Stimulated activated CD4-positive, alpha-beta T cell treated with anti-CD3 and anti-CD28 coated beads, Interleukin-2, amount 100 ng/mL, for 4 hours (primary cell): ENCODE data around the gene PSMA5.
"Not testable (repeated sequence)": the region's sequence is repeated elsewhere in the genome, so short reads cannot be mapped to it uniquely, and the experiment has no call there.

Experiments used
- DNase-seq: peaks from one replicate; pipeline ENCODE4 v3.0.0-alpha.2; 2020; ENCODE audit warnings: low read depth

Gene PSMA5

DNA sequence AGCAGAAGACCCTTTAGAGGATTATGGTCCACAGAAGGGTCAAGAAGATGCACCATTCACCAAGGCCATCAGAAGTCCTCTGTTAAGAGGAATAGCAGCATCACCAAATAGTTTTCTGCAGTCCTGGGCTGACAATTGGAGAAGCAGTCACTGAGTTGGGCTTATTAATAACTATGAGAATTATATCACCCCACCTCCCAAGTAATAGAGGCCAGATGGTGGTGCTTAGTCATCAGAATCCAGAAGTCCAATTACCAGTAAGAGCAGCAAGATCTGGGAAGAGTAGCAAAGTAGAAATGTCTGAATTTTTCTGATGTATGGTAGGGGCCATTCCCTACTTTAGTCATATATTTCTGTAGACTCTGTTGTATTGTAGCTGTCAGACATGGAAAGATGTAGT lies 6.1 kb upstream of the PSMA5 start:
- DNase-seq: no peak

DNA sequence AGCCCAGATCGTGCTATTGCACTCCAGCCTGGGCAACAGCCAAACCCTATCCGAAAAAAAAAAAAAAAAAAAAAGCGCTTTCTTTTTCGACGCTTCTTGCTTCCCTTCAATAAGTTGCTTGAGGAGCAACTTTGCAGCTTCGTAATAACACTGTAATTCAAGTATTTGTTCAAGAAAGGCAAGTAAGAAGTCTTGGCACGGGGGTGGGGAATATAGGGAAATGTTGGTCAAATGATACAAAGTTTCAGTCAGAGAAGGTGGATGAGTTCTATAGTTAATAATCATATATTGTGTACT lies 871 bp upstream of the PSMA5 start:
- DNase-seq: no peak

- peak; percentile 51 for DNase-seq
Observed at GRCh38 chr1:109425391-109426280, 612 bp downstream of the PSMA5 start.

DNA sequence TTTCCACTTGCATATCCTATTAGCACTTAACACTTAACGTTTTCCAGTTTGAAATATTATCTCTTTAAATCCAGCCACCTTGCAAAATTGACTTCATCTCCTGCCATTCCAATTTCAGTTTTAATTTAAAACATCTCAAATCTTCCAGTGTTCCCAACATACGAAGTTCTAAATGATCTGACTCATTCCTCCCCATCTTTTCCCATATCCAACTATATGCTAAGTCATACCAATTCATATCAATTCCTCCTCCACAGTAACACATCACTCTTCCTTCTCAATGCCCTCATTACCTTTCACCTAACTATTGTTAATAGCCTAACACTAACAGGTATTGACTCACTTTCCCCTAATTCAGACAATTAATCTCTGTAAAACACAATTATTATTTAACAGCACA lies 2.8 kb downstream of the PSMA5 start:
- DNase-seq: no peak

- DNase-seq: no peak
Observed at GRCh38 chr1:109412551-109412950, 13.7 kb downstream of the PSMA5 start.

DNA sequence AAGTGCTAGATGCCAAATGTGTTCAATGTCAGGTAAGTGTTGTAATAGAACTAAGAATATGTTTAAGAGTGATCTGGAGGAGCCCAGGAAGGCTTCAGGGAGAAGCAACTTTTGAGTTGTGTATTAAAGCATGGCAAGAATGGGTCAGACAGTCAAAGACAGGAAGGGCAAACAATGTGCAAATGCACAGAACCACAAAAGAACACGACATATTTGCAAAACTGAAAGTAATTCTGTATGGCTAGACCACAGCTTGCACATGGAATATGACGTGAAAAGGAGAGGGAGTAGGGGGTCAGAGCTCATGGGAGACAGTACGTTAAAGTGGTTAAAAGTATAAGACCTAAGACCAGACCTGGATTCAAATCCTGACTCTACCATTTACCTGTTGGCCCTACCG lies 21.4 kb downstream of the PSMA5 start:
- DNase-seq: no peak

GRCh38 chr1:109402025-109402424 lies 24.2 kb downstream of the PSMA5 start:
- no peak for DNase-seq

DNA sequence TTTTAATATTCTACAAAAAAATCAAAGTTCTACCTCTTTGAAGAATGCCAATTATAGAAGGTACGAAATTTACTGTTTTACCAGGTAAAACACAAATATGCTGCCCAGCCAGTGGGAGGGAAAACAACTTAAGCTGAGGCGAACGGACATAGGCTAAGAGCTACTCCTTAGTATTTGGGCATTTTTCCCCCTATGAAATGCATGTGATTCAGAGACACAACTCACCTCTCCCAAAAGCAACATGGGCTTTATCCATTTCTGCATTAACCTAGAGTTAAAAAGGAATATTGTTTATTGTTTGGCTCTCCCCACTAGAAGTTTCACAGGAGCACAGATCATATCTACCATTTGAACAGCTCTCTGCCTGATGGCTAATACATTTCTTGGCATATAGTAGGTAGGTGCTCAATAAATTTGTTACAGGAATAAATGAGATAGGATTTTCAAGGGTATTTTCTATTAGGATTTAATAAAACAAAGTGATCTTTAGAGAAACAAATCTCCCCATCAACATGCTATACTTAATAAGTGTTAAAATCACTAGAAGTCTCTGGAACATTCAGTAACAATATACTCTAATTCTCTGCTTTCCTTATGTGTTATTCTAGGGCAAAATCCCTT lies 26.1 kb downstream of the PSMA5 start:
- DNase-seq: no peak

GRCh38 chr1:109399326-109399957 lies 26.8 kb downstream of the PSMA5 start:
- DNase-seq: peak; percentile 8

DNA sequence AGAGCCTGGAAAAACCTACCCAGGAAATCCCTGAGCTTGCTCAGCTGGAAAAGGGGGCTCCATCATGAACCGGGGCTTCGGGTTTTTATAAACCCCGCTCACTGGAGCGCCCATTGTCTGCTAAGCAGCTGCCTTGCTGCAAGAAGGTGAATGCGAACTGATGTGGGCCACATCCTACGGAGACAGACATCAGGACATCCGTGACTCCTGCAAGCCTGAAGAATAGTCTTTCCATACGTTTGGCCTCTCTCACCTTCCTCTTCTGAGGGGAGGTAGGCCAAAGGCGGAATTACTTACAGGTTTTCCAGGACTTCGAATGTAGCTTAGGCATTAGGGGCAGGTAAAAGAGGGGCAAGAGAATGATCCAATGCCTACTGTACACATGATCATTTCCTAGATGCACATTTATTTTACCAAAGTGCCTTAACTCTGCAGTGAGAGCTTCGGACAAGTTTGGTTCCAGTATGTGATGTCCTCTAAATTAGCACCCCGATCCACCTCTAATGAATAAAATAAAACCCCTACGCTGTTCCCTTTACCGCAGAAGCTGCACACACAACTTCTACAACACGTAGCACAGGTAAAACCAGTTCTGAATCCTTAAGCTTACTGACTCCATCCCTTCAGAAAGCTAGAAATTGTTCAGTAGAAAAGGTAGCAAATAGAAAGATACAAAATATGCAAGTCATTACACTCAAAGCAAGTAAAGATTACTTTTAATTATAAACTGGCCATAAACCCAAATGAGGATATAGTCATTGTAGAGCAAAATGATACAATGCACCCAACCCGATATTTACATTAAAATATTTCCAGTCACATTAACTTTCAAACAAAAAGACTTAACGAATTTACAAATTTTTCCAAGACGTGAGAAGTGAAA lies 27.7 kb downstream of the PSMA5 start:
- DNase-seq: no peak

GRCh38 chr1:109397581-109398342 lies 28.5 kb downstream of the PSMA5 start, which contains the start of gene SORT1:
SORT1 (minus strand) TSS chr1:109397918; CDS start chr1:109397892, 26 bp downstream.
- DNase-seq: peak; percentile 13

DNA sequence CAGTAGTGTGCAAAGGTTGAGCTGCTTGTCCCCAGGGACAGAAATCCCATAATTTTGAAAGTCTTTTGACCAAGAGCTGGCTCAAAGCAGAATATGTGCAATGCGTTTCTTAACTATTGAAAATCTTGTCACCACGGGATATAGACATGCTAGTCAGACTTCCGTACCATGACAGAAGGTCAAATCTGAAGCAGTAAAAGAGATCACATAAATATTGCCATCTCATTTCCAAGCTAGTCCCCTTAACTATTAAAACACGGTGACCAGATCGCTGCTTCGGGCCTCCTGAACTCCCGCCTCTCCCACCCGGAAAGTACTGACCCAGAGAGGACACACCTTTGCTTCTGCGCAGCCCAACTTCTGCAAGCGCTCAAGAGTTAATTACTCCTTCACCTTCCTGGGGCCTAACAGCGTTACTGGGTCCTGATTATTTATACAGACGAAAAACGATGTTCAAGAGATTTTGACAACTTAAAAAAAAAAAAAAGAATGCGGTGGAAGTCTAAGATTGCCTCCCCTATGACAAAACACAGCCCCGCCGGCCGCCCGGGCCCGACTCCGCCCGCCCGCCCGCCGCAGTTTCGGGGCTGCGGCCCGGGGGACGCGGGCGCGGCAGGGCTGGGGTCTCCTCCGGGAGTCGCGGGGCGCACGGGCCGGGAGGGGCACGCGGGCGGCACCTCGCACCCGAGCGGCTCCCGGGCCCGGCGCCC lies 29.2 kb downstream of the PSMA5 start:
- no peak for DNase-seq

- no peak for DNase-seq
Observed at GRCh38 chr1:109396513-109396839, 29.8 kb downstream of the PSMA5 start.

DNA sequence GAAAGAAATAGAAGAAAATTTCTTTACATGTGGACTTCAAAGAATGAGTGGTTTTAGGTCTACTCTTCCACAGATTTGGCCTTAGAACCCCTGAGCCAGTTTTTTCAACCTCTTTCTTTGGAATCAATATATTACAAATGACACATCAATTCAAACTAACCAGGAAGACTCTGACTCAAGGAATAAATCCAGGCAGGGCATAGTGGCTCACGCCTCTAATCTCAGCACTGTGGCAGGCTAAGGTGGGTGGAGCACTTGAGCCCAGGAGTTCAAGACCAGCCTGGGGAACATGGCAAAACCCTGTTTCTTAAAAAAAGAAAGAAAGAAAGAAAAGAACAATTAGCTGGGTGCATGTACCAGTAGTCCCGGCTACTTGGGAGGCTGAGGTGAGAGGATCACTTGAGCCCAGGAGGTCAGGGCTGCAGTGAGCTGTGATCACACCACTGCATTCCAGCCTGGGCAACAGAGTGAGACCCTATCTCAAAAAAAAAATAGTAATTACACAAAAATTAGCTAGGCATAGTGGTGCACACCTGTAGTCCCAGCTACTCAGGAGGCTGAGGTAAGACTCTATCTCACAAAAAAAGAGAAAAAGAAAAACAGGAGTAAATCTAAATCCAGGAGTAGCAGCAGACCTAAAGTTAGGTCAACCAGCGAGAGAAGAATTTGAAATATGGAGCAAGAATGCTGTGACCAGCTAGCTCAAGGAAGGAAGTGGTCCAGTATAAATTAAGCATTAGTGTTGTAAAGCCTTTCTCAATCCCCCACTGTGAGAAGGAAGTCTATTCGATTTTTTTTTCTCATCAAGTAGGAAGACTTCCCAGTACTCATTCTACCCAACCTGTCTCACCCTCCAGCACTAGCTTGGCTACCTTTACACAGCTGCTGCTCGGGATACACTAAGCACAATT lies 30.4 kb downstream of the PSMA5 start:
- DNase-seq: no peak

DNA sequence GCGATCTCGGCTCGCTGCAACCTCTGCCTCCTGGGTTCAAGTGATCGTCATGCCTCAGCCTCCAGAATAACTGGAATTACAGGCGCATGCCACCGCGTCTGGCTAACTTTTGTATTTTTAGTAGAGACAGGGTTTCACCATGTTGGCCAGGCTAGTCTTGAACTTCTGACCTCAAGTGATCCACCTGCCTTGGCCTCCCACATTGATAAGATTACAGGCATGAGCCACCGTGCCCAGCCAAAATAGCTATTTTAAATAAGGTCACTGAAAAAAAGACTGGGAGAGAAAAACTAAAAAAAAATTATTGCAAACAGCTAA lies 31.0 kb downstream of the PSMA5 start:
- not testable (repeated sequence) for DNase-seq

GRCh38 chr1:109394591-109395281 lies 31.5 kb downstream of the PSMA5 start:
- DNase-seq: no peak

GRCh38 chr1:109393617-109394233 lies 32.5 kb downstream of the PSMA5 start:
- DNase-seq: no peak

DNA sequence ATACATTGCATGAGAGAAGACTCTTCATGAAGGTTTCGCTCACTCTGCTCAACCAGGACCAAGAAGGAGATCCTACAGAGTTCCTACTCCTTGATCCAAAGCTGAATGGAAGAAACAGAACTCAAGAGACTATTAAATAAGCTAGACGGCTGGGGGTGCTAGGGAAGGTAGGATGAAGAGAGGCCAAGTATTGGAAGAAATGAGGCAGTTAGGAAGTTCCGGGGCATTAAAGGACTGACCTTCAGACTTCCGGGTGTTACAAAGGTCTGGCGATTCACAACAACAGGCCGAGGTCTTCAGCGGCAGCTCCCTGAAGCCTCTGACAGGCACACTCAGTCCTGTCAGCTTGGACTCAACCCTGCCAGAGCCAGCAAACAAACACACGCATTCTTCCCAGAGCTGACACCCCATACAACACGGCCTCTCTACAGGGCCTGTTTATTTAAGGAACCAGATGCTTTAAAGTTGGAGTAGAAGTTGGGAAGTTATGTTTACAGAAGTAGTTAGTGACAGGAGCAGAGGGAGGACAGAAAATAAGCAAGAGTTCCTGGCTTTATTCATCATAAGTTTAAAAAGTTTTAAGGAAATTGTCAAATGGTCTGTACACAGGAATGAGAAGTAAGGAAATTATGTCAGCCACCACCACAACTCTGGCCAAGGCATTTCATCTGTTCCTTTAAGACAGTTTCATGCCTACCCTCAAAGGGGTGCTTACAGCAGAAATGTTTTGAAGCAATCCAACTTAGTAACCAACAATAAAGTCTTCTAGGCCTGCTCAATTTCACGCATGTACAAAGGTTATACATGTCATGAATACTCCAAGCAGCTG lies 33.2 kb downstream of the PSMA5 start:
- no peak for DNase-seq
